Type B pancreatic cell (in vitro differentiated cells): ENCODE results near the gene GNAL. TPM values are rescaled to one million over a fixed set of nuclear protein-coding genes. Genes with fewer than 3 reads are reported as not detected.

ENCODE experiments used
- DNase-seq: peaks from one replicate; pipeline ENCODE4 v3.0.0; 2021; ENCODE audit warnings: mixed read lengths; ENCODE audit not compliant: unreplicated experiment; ENCODE audit errors: extremely low spot score
- H3K27ac Mint-ChIP-seq: 2 replicates; pipeline ENCODE4 v1.8.0; 2021; ENCODE audit warnings: mild to moderate bottlenecking, mixed read lengths
- H3K27me3 Mint-ChIP-seq: 2 replicates; pipeline ENCODE4 v1.8.0; 2021; ENCODE audit warnings: mixed read lengths
- H3K36me3 Mint-ChIP-seq: 2 replicates; pipeline ENCODE4 v1.8.0; 2021; ENCODE audit warnings: mixed read lengths
- H3K4me1 Mint-ChIP-seq: one replicate; pipeline ENCODE4 v1.8.0; 2021; ENCODE audit warnings: mixed read lengths; ENCODE audit not compliant: unreplicated experiment
- H3K4me3 Mint-ChIP-seq: 2 replicates; pipeline ENCODE4 v1.8.0; 2021; ENCODE audit warnings: mild to moderate bottlenecking, mixed read lengths
- H3K9me3 Mint-ChIP-seq: 2 replicates; pipeline ENCODE4 v1.8.0; 2021; ENCODE audit warnings: mixed read lengths
- total RNA-seq: library from RNA; stranded (reverse); gene quantifications from 2 replicates; pipeline ENCODE4 v1.2.1, GENCODE V29; 2021; ENCODE audit warnings: low replicate concordance
- TF ChIP-seq, protein P1 (sequence below): fragments of 200-600 bp; sonication (generic); conservative IDR thresholded peaks from 2 replicates; pipeline ENCODE4 v1.5.0; 2021; ENCODE audit warnings: antibody characterized with exemption, mild to moderate bottlenecking

Gene GNAL
- total RNA-seq, 1 donor from 2014 or later: 12.9 TPM

DNA sequence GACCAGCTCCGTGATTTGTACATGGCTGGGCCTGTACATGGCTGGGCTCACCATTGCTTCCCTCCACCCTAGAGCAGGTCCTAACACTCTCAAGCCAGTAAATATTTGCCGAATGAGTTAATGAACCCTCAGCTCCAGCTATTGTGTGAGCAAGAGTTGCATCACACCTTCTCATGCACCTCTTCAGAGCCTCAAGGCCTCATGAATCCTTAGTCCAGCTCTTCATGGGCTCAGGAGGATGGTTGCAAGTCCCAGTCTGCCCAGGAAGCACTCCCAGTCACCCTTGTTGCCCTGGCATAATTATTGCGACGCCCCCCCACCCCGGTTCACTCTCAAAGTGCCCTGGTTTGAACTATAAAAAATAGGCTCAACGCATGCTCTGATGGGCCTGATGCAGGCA, 30.1 kb upstream of the GNAL start:
- DNase-seq: no peak
- Mint-ChIP-seq H3K9me3 (no peaks in the 10 kb centered on the region), H3K4me3 (no peak overlapping the region), H3K27ac (no peak overlapping the region), H3K27me3 (peaks cover 31% of the 10 kb centered on the region), H3K4me1 (peaks cover 5% of the 10 kb centered on the region), H3K36me3 (no peaks in the 10 kb centered on the region)
- TF ChIP-seq, protein P1, sequence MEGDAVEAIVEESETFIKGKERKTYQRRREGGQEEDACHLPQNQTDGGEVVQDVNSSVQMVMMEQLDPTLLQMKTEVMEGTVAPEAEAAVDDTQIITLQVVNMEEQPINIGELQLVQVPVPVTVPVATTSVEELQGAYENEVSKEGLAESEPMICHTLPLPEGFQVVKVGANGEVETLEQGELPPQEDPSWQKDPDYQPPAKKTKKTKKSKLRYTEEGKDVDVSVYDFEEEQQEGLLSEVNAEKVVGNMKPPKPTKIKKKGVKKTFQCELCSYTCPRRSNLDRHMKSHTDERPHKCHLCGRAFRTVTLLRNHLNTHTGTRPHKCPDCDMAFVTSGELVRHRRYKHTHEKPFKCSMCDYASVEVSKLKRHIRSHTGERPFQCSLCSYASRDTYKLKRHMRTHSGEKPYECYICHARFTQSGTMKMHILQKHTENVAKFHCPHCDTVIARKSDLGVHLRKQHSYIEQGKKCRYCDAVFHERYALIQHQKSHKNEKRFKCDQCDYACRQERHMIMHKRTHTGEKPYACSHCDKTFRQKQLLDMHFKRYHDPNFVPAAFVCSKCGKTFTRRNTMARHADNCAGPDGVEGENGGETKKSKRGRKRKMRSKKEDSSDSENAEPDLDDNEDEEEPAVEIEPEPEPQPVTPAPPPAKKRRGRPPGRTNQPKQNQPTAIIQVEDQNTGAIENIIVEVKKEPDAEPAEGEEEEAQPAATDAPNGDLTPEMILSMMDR: no peak

DNA sequence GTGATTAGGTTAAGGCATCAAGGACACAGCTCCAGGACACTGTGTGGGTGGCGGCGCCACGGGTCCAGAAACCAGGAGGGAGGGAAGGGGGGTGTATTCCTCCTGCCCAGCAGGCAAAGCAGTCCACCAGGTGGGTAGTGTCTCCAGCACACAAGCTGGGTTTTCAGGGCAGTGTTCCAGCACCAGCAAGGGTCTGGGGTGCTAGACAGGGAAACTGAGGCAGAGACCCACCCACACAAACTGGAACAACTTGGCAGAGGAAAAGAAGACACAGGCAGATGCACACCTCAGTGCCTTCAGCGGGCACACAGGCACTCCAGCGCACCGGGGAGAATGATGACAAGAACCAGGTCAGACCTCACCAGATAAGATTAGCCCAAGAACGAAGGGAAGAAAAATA, 28.4 kb upstream of the GNAL start:
- H3K27ac Mint-ChIP-seq: no peak overlapping the region
- H3K9me3 Mint-ChIP-seq: no peaks in the 10 kb centered on the region
- TF ChIP-seq, protein P1: no peak
- DNase-seq: no peak
- no peaks in the 10 kb centered on the region for H3K36me3 Mint-ChIP-seq
- H3K27me3 Mint-ChIP-seq: peaks cover 19% of the 10 kb centered on the region
- H3K4me1 Mint-ChIP-seq: peaks cover 1% of the 10 kb centered on the region
- no peak overlapping the region for H3K4me3 Mint-ChIP-seq

DNA sequence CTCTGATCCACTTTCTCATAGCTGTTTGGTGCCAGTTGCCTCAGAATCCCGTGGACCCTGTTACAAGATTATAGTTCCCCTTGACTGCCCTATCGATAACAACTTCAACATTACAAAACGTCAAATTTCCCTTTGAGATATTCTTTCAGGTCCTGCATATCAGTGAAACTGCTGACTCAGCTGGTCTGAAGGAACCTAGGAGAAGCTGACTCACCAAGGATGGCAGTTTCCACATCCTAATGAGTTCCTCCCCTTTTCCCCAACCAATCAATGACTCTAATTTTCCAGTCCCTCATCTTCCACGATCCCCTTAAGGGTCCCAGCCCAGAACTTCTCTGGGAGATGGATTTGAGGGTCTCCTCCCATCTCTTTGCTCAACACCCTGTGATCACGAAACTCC, 27.6 kb upstream of the GNAL start:
- H3K4me3 Mint-ChIP-seq: no peak overlapping the region

DNA sequence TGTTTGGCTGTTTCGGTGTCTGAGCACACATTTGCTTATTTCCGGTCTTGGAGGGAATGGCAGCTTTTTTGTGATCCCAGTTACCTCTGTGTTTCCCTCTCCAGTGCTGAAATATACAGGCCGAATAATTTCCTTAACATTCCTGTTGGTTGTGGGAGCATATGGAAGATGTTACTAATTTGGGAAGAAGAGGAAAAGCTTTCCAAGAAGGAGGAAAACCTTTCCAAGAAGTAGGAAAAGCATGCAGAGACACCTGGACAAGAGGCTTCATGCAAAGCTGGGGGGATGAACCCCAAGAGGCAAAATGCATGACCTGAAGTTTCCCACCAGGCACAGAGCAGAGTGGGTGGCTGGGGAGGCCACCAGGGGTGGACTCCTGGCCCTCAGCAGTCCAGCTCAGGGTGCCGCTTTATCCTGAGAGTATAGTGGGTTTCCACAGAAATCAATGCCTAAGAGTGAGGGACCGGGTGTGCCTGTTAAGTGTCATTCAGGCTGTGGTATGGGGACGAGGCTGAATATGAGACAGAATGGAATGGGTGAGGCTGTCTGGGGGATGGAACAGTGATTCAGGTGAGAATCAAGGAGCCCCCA, 25.5 kb upstream of the GNAL start:
- no peak for DNase-seq
- TF ChIP-seq, protein P1: no peak
- Mint-ChIP-seq H3K4me3 (no peak overlapping the region), H3K36me3 (no peaks in the 10 kb centered on the region), H3K9me3 (no peaks in the 10 kb centered on the region), H3K27me3 (peaks cover 12% of the 10 kb centered on the region), H3K4me1 (peaks cover 8% of the 10 kb centered on the region), H3K27ac (no peak overlapping the region)

More for the DNA sequence above, 27.6 kb upstream of the GNAL start:
- Mint-ChIP-seq H3K9me3 (no peaks in the 10 kb centered on the region), H3K27ac (no peak overlapping the region), H3K36me3 (no peaks in the 10 kb centered on the region), H3K27me3 (peaks cover 22% of the 10 kb centered on the region), H3K4me1 (peaks cover 3% of the 10 kb centered on the region)
- no peak for DNase-seq
- TF ChIP-seq, protein P1: no peak

DNA sequence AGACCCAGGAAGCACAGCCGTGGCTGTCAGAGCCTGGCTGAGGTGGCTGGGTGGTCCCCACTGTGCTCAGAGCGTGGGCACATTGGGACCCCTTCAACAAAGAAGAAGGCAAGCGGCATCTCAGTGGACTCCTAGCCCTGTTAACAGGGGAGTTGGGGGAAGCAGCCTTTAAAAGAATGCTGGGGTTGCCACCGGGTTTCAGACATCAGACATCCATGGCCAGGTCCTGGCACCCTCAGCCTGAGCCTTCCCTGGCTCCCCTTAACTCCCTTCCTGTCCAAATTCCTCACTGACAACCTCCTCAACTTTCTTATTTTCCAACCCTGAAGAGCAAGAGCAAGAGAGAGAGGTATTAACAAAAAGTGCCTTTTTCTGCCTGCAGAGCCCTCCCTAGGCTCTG, 24.8 kb upstream of the GNAL start:
- no peak overlapping the region for H3K4me3 Mint-ChIP-seq
- H3K36me3 Mint-ChIP-seq: no peaks in the 10 kb centered on the region

More for the DNA sequence above, 24.8 kb upstream of the GNAL start:
- H3K9me3 Mint-ChIP-seq: no peaks in the 10 kb centered on the region
- DNase-seq: no peak
- no peak overlapping the region for H3K27ac Mint-ChIP-seq
- peaks cover 16% of the 10 kb centered on the region for H3K4me1 Mint-ChIP-seq
- TF ChIP-seq, protein P1: no peak
- peaks cover 12% of the 10 kb centered on the region for H3K27me3 Mint-ChIP-seq
